Fibroblast of lung (primary cell): ENCODE measurements around the gene HIBADH.

ENCODE experiments used
- EZH2 ChIP-seq: IDR thresholded peaks from 2 replicates; pipeline ENCODE4 v1.5.1; 2012; ENCODE audit warnings: low read length, control low read depth, mild to moderate bottlenecking; ENCODE audit errors: missing control alignments
- TF ChIP-seq, protein P1 (sequence below), 2 donors: IDR thresholded peaks in 1 of 2; conservative IDR thresholded peaks in 1 of 2; 1 replicate in 1 of 2; 2 replicates in 1 of 2; pipeline ENCODE4 v1.5.1; 2011 to 2012; ENCODE audit warnings: low read length in 2 of 2, control low read depth in 1 of 2, inconsistent platforms in 1 of 2, low read depth in 1 of 2, mild to moderate bottlenecking in 1 of 2

- TF ChIP-seq EZH2, result no peak
- TF ChIP-seq, protein P1, sequence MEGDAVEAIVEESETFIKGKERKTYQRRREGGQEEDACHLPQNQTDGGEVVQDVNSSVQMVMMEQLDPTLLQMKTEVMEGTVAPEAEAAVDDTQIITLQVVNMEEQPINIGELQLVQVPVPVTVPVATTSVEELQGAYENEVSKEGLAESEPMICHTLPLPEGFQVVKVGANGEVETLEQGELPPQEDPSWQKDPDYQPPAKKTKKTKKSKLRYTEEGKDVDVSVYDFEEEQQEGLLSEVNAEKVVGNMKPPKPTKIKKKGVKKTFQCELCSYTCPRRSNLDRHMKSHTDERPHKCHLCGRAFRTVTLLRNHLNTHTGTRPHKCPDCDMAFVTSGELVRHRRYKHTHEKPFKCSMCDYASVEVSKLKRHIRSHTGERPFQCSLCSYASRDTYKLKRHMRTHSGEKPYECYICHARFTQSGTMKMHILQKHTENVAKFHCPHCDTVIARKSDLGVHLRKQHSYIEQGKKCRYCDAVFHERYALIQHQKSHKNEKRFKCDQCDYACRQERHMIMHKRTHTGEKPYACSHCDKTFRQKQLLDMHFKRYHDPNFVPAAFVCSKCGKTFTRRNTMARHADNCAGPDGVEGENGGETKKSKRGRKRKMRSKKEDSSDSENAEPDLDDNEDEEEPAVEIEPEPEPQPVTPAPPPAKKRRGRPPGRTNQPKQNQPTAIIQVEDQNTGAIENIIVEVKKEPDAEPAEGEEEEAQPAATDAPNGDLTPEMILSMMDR (conservative IDR thresholded peaks at IDR 0.05 in 1 of 2, IDR thresholded peaks at IDR 0.05 in 1 of 2; ENCODE audit: low read depth in 1 of 2, low read length in 2 of 2), result no peak
Measured at GRCh38 chr7:27708485-27708884, 45.8 kb upstream of the HIBADH start.
